GM12892 (cell line): ENCODE measurements around the gene DICER1. TPM values are rescaled to one million over a fixed set of nuclear protein-coding genes. Genes with fewer than 3 reads are reported as not detected.
A peak's percentile ranks its signal among the peaks of the same experiment; 100 is the strongest.
"Not testable (repeated sequence)": the region's sequence is repeated elsewhere in the genome, so short reads cannot be mapped to it uniquely, and the experiment has no call there.

Source experiments
- DNase-seq: peaks from one replicate; pipeline ENCODE4 v3.0.0; 2011; ENCODE audit not compliant: insufficient read length
- FAIRE-seq: peaks from 2 replicates; lab custom pipeline; 2011; peaks lifted over from hg19 to GRCh38; lab: Jason Lieb, UNC
- POLR2A ChIP-seq: IDR thresholded peaks from 2 replicates; pipeline ENCODE4 v1.6.1; 2011; ENCODE audit warnings: low read depth, low read length, control low read depth
- POLR2AphosphoS5 ChIP-seq: IDR thresholded peaks from 2 replicates; pipeline ENCODE4 v1.6.1; 2011; ENCODE audit warnings: low read depth, low read length, control low read depth
- TAF1 ChIP-seq: IDR thresholded peaks from 2 replicates; pipeline ENCODE4 v1.6.1; 2011; ENCODE audit warnings: low read depth, mild to moderate bottlenecking, control low read depth, low read length, borderline replicate concordance
- polyA plus RNA-seq: library from polyadenylated mRNA; unstranded; fragments of >200 nt; gene quantifications from one replicate; pipeline ENCODE4 v1.2.1, GENCODE V29; 2012; ENCODE audit warnings: missing spikeins, inconsistent platforms; ENCODE audit not compliant: missing spikeins

The DICER1 gene
- polyA plus RNA-seq, result 21.2 TPM

DNA sequence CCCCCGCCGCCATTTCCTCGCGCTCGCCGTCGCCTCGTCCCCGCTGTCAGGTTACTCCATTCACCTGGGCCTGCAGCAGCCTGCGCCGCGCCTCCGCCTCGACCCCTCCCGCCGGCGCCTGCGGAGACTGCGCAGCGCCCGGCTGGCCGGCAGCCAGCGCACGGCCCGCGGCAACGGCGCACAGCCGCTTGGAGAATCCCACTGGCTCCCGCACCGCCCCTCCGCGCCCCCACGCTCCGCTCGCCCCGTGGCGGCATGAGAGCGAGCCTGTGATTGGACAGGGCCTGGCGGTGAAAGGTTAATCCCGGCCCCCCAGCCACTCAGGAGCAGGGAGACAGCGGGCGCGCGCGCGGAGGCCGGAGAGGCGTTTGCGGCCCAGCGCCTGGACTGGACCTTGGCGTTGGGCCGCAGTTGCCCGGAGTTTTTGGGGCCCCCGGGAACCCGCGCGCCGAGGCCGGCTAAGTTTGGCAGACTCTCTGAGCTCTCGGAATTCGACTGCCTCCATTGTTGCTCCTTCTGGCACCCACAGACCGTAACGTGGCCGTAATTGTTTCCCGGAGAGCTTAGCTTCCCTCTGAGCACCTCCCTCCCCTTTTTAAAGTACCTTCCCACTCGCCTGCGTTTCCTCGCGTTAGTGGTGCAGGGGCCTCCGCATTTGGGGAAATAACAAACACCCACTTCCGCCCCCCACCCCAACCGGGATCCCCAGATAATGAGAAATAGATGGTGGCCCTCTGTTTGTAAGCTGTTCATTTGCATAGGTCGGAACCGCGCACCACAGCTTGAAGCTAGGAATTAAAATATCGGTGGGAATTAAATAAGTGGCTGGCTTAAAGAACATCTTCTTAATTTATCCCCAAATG lies at the start of gene DICER1:
Gene DICER1, minus strand, starts transcription at position 203 of the 863 bp plus-strand sequence. CDS start 24,071 bp downstream, outside the sequence.
- TF ChIP-seq POLR2AphosphoS5 (no peak; the same call in 1 of the 2 replicates), TAF1 (peak; percentile 34; the same call in 1 of the 2 replicates), POLR2A (peak; percentile 56)
- peak; percentile 91 for DNase-seq
- FAIRE-seq, result peak; percentile 95

DNA sequence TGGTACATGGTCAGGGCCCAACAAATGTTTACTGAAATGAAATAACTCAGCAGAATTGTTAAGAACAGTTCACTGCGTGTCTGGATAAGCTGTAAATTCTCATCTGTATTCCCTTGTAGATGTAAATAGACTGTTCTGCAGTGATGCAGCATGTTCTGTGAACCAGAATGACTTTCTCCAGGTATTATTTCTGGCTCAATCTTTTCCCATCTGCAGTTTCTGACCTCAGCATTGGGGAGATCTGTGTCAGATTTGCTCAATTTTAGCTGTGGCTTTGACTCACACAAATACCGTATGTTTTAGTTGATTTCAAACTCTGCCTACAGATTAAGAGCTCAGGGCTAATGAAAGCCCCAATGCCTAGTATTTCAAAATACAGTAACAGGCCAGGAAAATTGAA lies 49.2 kb upstream of the DICER1 start:
- TF ChIP-seq TAF1 (no peak), POLR2A (no peak), POLR2AphosphoS5 (no peak)
- DNase-seq (no peak), FAIRE-seq (no peak)

- TF ChIP-seq POLR2A (no peak), TAF1 (no peak), POLR2AphosphoS5 (no peak)
- no peak for FAIRE-seq
- DNase-seq, result no peak
These were observed 47.4 kb upstream of the DICER1 start for GRCh38 chr14:95204705-95205104.

GRCh38 chr14:95201745-95202144 lies 44.4 kb upstream of the DICER1 start:
- not testable (repeated sequence) for DNase-seq, FAIRE-seq

- no peak for TF ChIP-seq POLR2A
- FAIRE-seq (no peak), DNase-seq (no peak)
These were observed 43.1 kb upstream of the DICER1 start for GRCh38 chr14:95200404-95200803.

- DNase-seq (no peak), FAIRE-seq (no peak)
- TF ChIP-seq POLR2AphosphoS5, result no peak
- no peak for TF ChIP-seq POLR2A
- no peak for TF ChIP-seq TAF1
These were observed 42.1 kb upstream of the DICER1 start for GRCh38 chr14:95199298-95199983.

- FAIRE-seq (no peak), DNase-seq (no peak)
- no peak for TF ChIP-seq TAF1
- TF ChIP-seq POLR2A, result no peak
- TF ChIP-seq POLR2AphosphoS5, result no peak
These were observed 41.0 kb upstream of the DICER1 start for GRCh38 chr14:95198320-95198719.

DNA sequence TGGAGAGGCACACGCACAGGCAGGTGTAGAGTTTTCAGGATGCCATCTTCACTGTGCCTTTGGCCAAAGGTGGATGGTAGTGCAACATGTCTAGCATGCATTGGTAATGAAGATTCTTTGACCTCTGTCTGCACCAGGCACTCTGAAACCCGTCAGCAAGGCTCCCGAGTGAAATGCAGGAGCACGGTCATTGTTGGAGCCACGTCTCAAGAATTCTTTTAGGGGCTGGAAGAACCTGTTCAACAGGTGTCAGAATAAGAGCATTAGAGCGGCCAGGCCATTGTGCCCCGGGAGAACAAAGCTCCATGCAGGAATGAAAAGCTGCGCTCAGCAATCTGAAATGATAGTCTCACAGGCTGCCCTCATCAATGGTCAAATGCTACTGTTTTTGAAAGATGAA lies 40.2 kb upstream of the DICER1 start:
- no peak for TF ChIP-seq POLR2A
- no peak for TF ChIP-seq TAF1
- TF ChIP-seq POLR2AphosphoS5, result no peak
- DNase-seq (no peak), FAIRE-seq (no peak)

DNA sequence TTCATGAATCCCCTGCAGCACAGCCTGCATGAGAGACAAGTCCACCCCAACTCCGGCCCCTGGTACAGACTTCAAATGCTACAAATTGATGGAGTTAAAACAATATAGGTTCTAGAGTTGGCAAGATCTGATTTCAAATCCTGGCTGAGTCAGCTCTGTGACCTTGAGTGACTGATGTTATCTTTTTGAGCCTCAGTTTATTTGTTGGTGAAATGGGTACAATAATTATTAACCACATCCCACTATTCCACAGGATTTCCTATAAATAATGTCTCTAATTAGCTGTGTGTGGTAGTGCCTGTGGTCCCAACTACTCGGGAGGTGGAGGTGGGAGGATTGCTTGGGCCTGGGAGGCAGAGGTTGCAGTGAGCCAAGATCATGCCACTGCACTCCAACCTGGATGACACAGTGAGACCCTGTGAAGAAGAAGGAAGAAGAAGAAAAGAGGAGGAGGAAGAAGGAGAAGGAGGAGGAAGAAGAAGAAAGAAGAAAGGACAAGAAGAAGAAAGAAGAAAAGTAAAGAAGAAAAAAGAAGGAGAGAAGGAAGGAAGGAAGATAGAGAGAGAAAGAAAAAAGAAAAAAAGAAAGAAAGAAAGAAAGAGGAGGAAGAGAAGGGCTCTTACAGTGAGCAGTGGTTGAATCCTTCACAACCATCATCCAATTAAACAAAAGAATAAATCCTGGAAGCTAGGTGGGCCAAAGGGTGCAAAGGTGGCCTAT lies 39.7 kb upstream of the DICER1 start:
- no peak for DNase-seq
- FAIRE-seq, result no peak
- TF ChIP-seq TAF1, result no peak
- TF ChIP-seq POLR2A, result no peak
- no peak for TF ChIP-seq POLR2AphosphoS5

- no peak for DNase-seq
- FAIRE-seq, result peak; percentile 30
- TF ChIP-seq TAF1, result no peak
- no peak for TF ChIP-seq POLR2A
- TF ChIP-seq POLR2AphosphoS5, result no peak
These were observed 38.9 kb upstream of the DICER1 start for GRCh38 chr14:95196268-95196667.

DNA sequence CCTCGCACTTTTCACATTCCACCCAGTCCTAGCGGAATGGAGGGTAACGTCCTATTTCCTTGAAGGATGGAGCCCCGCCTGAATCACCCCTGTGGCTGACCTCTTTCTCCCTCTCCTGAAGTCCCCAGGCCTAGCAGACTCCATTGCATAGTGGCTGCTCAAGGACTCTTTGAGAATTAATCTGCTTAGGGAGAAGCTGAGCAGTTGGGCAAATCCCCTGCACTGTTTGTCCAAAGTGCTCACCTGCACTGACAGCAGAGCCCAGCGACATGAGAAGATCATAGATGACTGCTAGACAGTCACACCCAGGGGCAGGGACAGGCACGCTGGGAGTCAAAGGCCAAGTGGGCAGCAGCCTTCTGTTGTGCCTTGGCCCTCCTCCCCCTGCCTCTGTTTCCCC lies 37.7 kb upstream of the DICER1 start:
- FAIRE-seq (no peak), DNase-seq (no peak)
- no peak for TF ChIP-seq POLR2A
- no peak for TF ChIP-seq TAF1
- no peak for TF ChIP-seq POLR2AphosphoS5
